ENCODE data around the gene CAMTA1. TPM values are rescaled to one million over a fixed set of nuclear protein-coding genes. Genes with fewer than 3 reads are reported as not detected.

CAMTA1 gene
- polyA plus RNA-seq, 1 experiment = 23.1 TPM

- no peak for DNase-seq (ENCODE audit: low read depth)
- Histone ChIP-seq H3K36me3 (ENCODE audit: control insufficient read depth, insufficient read depth, low read length) (no peaks in the 10 kb centered on the region), H3K27me3 (ENCODE audit: control insufficient read depth, insufficient read depth, low read length) (no peaks in the 10 kb centered on the region), H3K4me3 (ENCODE audit: low read depth, low read length) (no peak overlapping the region)
- POLR2A ChIA-PET = no interaction called here
- CTCF ChIA-PET = interaction anchor here (0.7 to 1.0 kb wide), 2 partner anchors 13 to 27 kb away, joined by 3 read pairs; no protein-coding TSS in a partner anchor
- TF ChIP-seq CTCF (IDR thresholded peaks at IDR 0.05; ENCODE audit: insufficient read depth, low read depth, low read length) = no peak
These were observed 670.8 kb downstream of the CAMTA1 start for GRCh38 chr1:7455796-7456721.

- no peak for DNase-seq (ENCODE audit: low read depth)
- no peaks in the 10 kb centered on the region for H3K36me3 ChIP-seq (ENCODE audit: control insufficient read depth, insufficient read depth, low read length)
- TF ChIP-seq CTCF (IDR thresholded peaks at IDR 0.05; ENCODE audit: insufficient read depth, low read depth, low read length) = no peak
- no peaks in the 10 kb centered on the region for H3K27me3 ChIP-seq (ENCODE audit: control insufficient read depth, insufficient read depth, low read length)
- CTCF ChIA-PET = no interaction called here
- no peak overlapping the region for H3K4me3 ChIP-seq (ENCODE audit: low read depth, low read length)
- POLR2A ChIA-PET = no interaction called here
These were observed 671.4 kb downstream of the CAMTA1 start for GRCh38 chr1:7456722-7457082.

- Histone ChIP-seq H3K36me3 (ENCODE audit: control insufficient read depth, insufficient read depth, low read length) (no peaks in the 10 kb centered on the region), H3K4me3 (ENCODE audit: low read depth, low read length) (no peak overlapping the region), H3K27me3 (ENCODE audit: control insufficient read depth, insufficient read depth, low read length) (no peaks in the 10 kb centered on the region)
- ChIA-PET CTCF (no interaction called here), POLR2A (no interaction called here)
- no peak for TF ChIP-seq CTCF (IDR thresholded peaks at IDR 0.05; ENCODE audit: insufficient read depth, low read depth, low read length)
- DNase-seq (ENCODE audit: low read depth) = no peak
These were observed 672.6 kb downstream of the CAMTA1 start for GRCh38 chr1:7457811-7458210.

- ChIA-PET POLR2A (no interaction called here), CTCF (no interaction called here)
- TF ChIP-seq CTCF (IDR thresholded peaks at IDR 0.05; ENCODE audit: insufficient read depth, low read depth, low read length) = no peak
- Histone ChIP-seq H3K4me3 (ENCODE audit: low read depth, low read length) (no peak overlapping the region), H3K27me3 (ENCODE audit: control insufficient read depth, insufficient read depth, low read length) (no peaks in the 10 kb centered on the region), H3K36me3 (ENCODE audit: control insufficient read depth, insufficient read depth, low read length) (no peaks in the 10 kb centered on the region)
- no peak for DNase-seq (ENCODE audit: low read depth)
These were observed 673.7 kb downstream of the CAMTA1 start for GRCh38 chr1:7458946-7459345.

- no peak for TF ChIP-seq CTCF (IDR thresholded peaks at IDR 0.05; ENCODE audit: insufficient read depth, low read depth, low read length)
- CTCF ChIA-PET = no interaction called here
- POLR2A ChIA-PET = no interaction called here
- H3K4me3 ChIP-seq (ENCODE audit: low read depth, low read length) = no peak overlapping the region
- no peaks in the 10 kb centered on the region for H3K36me3 ChIP-seq (ENCODE audit: control insufficient read depth, insufficient read depth, low read length)
- H3K27me3 ChIP-seq (ENCODE audit: control insufficient read depth, insufficient read depth, low read length) = no peaks in the 10 kb centered on the region
- DNase-seq (ENCODE audit: low read depth) = no peak
These were observed 674.7 kb downstream of the CAMTA1 start for GRCh38 chr1:7459914-7460313.
